ENCODE measurements around the gene LHFPL6.

- no peak for TF ChIP-seq POLR2A (IDR thresholded peaks at IDR 0.05)
- TF ChIP-seq CTCF (IDR thresholded peaks at IDR 0.05) = no peak
Observed at GRCh38 chr13:39381456-39381855, 221.5 kb downstream of the LHFPL6 start.
